K562 (cell line): ENCODE data around the gene HEATR1. TPM values are rescaled to one million over a fixed set of nuclear protein-coding genes. Genes with fewer than 3 reads are reported as not detected.

Experiments used
- ATAC-seq: fragments of 200-7000 bp; cut with Tn5 transposase; 3 replicates; pipeline ENCODE4 v1.9.1; 2020; ENCODE audit warnings: moderate library complexity
- BruUV-seq: library from RNA; stranded (reverse); fragments of 400-500 nt; replicated peaks from 2 replicates; lab custom pipeline; 2021; lab: Mats Ljungman, UMichigan
- CTCF ChIA-PET: fragments of 300-600 bp; formaldehyde crosslinking; extraction: SDS; loops from one replicate; lab custom pipeline; 2021; ENCODE audit warnings: low intra/inter-chr PET ratio; lab: Yijun Ruan, JAX
- POLR2A ChIA-PET: fragments of 300-600, 350-650 bp; sonication (Branson Sonifier 250); formaldehyde crosslinking; extraction: SDS; loops from one replicate; lab custom pipeline; 2021; ENCODE audit warnings: antibody characterized with exemption, inconsistent platforms; lab: Yijun Ruan, JAX
- DNase-seq, 4 experiments: peaks; one replicate each; pipeline versions ENCODE4 v3.0.0 to v3.0.0-alpha.2; 2011 to 2018; ENCODE audit warnings: low spot score in 3 of 4, mixed read lengths in 3 of 4; ENCODE audit errors: extremely low read depth in 1 of 4
- FAIRE-seq: peaks from 2 replicates; lab custom pipeline; 2011; peaks lifted over from hg19 to GRCh38; lab: Jason Lieb, UNC
- H2AFZ ChIP-seq: 2 replicates; pipeline ENCODE4 v1.6.0; 2011; ENCODE audit warnings: low read depth, low read length, control low read depth, inconsistent platforms
- H3K27ac ChIP-seq: fragments of 200-600 bp; 3 replicates; pipeline ENCODE4 v1.8.0; 2011; ENCODE audit warnings: low read depth, mild to moderate bottlenecking, control low read depth, inconsistent platforms, low read length, moderate library complexity, mixed read lengths; ENCODE audit errors: extremely low read depth
- H3K27me3 ChIP-seq, 2 experiments: fragments of 300-600 bp in 1 of 2; 2 replicates in 1 of 2; 3 replicates in 1 of 2; pipeline versions ENCODE4 v1.6.0 to v1.8.0; 2011; ENCODE audit warnings: inconsistent platforms in 2 of 2, low read length in 2 of 2, mild to moderate bottlenecking in 1 of 2, mixed read lengths in 1 of 2, moderate library complexity in 1 of 2; ENCODE audit not compliant: control insufficient read depth in 2 of 2, insufficient read depth in 2 of 2
- H3K36me3 ChIP-seq: fragments of 300-600 bp; 3 replicates; pipeline ENCODE4 v1.8.0; 2011; ENCODE audit warnings: mild to moderate bottlenecking, low read length, inconsistent platforms; ENCODE audit not compliant: control insufficient read depth, insufficient read depth
- H3K4me1 ChIP-seq, 2 experiments: fragments of 200-600 bp in 1 of 2; replicated peaks in 1 of 2; 2 replicates in 1 of 2; 3 replicates in 1 of 2; pipeline versions ENCODE4 v1.5.1 to v1.8.0; 2011; ENCODE audit warnings: inconsistent platforms in 2 of 2, low read length in 2 of 2, mild to moderate bottlenecking in 1 of 2, mixed read lengths in 1 of 2, moderate library complexity in 1 of 2; ENCODE audit not compliant: control insufficient read depth in 2 of 2, insufficient read depth in 2 of 2
- H3K4me2 ChIP-seq: 2 replicates; pipeline ENCODE4 v1.6.1; 2011; ENCODE audit warnings: low read length, control low read depth, inconsistent platforms, mixed read lengths; ENCODE audit not compliant: insufficient read depth
- H3K4me3 ChIP-seq: fragments of 200-600 bp; sonication (generic), shearing (Covaris generic); 2 replicates; pipeline ENCODE4 v1.5.1; 2016; ENCODE audit warnings: control low read depth, inconsistent platforms
- H3K79me2 ChIP-seq: fragments of 200-600 bp; 3 replicates; pipeline ENCODE4 v1.8.0; 2011; ENCODE audit warnings: low read length, inconsistent platforms; ENCODE audit not compliant: control insufficient read depth, insufficient read depth
- H3K9ac ChIP-seq, 2 experiments: 2 replicates each; pipeline versions ENCODE4 v1.6.0 to v1.6.1; 2011; ENCODE audit warnings: low read depth in 2 of 2, low read length in 2 of 2, control low read depth in 1 of 2, inconsistent platforms in 1 of 2, mild to moderate bottlenecking in 1 of 2, mixed read lengths in 1 of 2; ENCODE audit not compliant: insufficient read depth in 1 of 2
- H3K9me1 ChIP-seq: one replicate; pipeline ENCODE4 v1.6.0; 2011; ENCODE audit warnings: inconsistent platforms, mild to moderate bottlenecking, low read length, moderate library complexity; ENCODE audit not compliant: control insufficient read depth, insufficient read depth
- H3K9me3 ChIP-seq: replicated peaks from 2 replicates; pipeline ENCODE4 v1.5.1; 2011; ENCODE audit warnings: low read depth, low read length, inconsistent platforms; ENCODE audit not compliant: control insufficient read depth, insufficient read depth
- H4K20me1 ChIP-seq: replicated peaks from 2 replicates; pipeline ENCODE4 v1.6.1; 2011; ENCODE audit warnings: low read length, inconsistent platforms, mixed read lengths; ENCODE audit not compliant: control insufficient read depth, insufficient read depth
- ESRRB ChIP-seq: fragments of 250-450 bp; sonication (Bioruptor Pico); IDR thresholded peaks from 2 replicates; pipeline ENCODE4 v1.5.0; 2020; ENCODE audit warnings: mild to moderate bottlenecking, moderate library complexity, borderline replicate concordance
- FOXP1 ChIP-seq: sonication (generic); formaldehyde crosslinking; IDR thresholded peaks from 2 replicates; pipeline ENCODE4 v1.8.0; 2022; ENCODE audit warnings: mild to moderate bottlenecking, missing genetic modification reagents
- HDAC1 ChIP-seq, 2 experiments: fragments of 450-650 bp; IDR thresholded peaks; 2 replicates each; pipeline ENCODE4 v1.6.1; 2016 to 2017; ENCODE audit warnings: inconsistent platforms in 1 of 2, mild to moderate bottlenecking in 1 of 2, moderate library complexity in 1 of 2
- HDAC6 ChIP-seq: IDR thresholded peaks from 2 replicates; pipeline ENCODE4 v1.6.1; 2012; ENCODE audit warnings: low read depth, mild to moderate bottlenecking, control low read depth, inconsistent platforms, low read length, moderate library complexity
- MCM2 ChIP-seq: fragments of 450-650 bp; IDR thresholded peaks from 2 replicates; pipeline ENCODE4 v1.6.1; 2017; ENCODE audit warnings: low read depth, mild to moderate bottlenecking
- NCOA1 ChIP-seq: fragments of 450-650 bp; IDR thresholded peaks from 2 replicates; pipeline ENCODE4 v1.6.1; 2016; ENCODE audit warnings: low read depth
- POLR2B ChIP-seq: fragments of 450-650 bp; IDR thresholded peaks from 2 replicates; pipeline ENCODE4 v1.6.1; 2018; ENCODE audit warnings: low read depth; ENCODE audit not compliant: partially characterized antibody
- ZNF121 ChIP-seq: sonication (generic); formaldehyde crosslinking; conservative IDR thresholded peaks from 2 replicates; pipeline ENCODE4 v1.8.0; 2022; ENCODE audit warnings: missing genetic modification reagents
- ZNF232 ChIP-seq: sonication (generic); formaldehyde crosslinking; IDR thresholded peaks from 2 replicates; pipeline ENCODE4 v1.8.0; 2022; ENCODE audit warnings: mild to moderate bottlenecking, missing genetic modification reagents
- ZNF445 ChIP-seq: fragments of 250-450 bp; sonication (Bioruptor Pico); IDR thresholded peaks from 2 replicates; pipeline ENCODE4 v1.4.0; 2020; ENCODE audit warnings: low read depth, mild to moderate bottlenecking, moderate library complexity
- WGBS: fragments of 100-300 bp; shearing (Covaris generic); methylation state at CpG from one replicate; pipeline ENCODE4 v1.1.6; 2016; ENCODE audit warnings: low coverage, mixed read lengths; ENCODE audit not compliant: insufficient coverage; ENCODE audit errors: missing lambda C conversion rate; 5-methylcytosine and 5-hydroxymethylcytosine counted together
- in situ Hi-C: fragments of 300-500 bp; cut with MboI; formaldehyde crosslinking; loops from 4 replicates; pipeline ENCODE4 v1.15.0; 2018; ENCODE audit warnings: inconsistent platforms, mixed read lengths
- intact Hi-C: fragments of 100-400 bp; cut with micrococcal nuclease; formaldehyde crosslinking; loops from 2 replicates; pipeline ENCODE4 v1.14.2; 2022
- polyA plus RNA-seq, 8 experiments: library from polyadenylated mRNA; depleted of rRNA in 4 of 8; stranded (reverse) in 5 of 8; unstranded in 3 of 8; fragments of >200 nt; fragmentation: Nextera tagmentation in 2 of 8; fragmentation: Illumina TruSeq in 1 of 8; extraction: Ambion mirVana in 2 of 8; extraction: Trizol in 1 of 8; gene quantifications; 2 replicates each; pipeline versions ENCODE4 v1.2.1 to v1.2.3, GENCODE V29; 2011 to 2014; ENCODE audit warnings: inconsistent platforms in 1 of 8, missing spikeins in 1 of 8
- total RNA-seq, 7 experiments: library from RNA; depleted of rRNA in 6 of 7; stranded (reverse); fragments of >200 nt in 6 of 7; fragmentation: Illumina TruSeq in 2 of 7; extraction: Trizol in 2 of 7; gene quantifications; 2 replicates each; pipeline versions ENCODE4 v1.2.1 to v1.2.3, GENCODE V29; 2011 to 2021; ENCODE audit warnings: low replicate concordance in 1 of 7
- TF ChIP-seq, protein P1 (sequence below): fragments of 450-650 bp; formaldehyde crosslinking; IDR thresholded peaks from 2 replicates; pipeline ENCODE4 v1.4.0; 2022; ENCODE audit warnings: missing genetic modification characterization
- TF ChIP-seq, protein P2 (sequence below): fragments of 450-650 bp; IDR thresholded peaks from 2 replicates; pipeline ENCODE4 v1.7.0; 2016; ENCODE audit warnings: borderline replicate concordance
- TF ChIP-seq, protein P3 (sequence below): sonication (generic); formaldehyde crosslinking; IDR thresholded peaks from 2 replicates; pipeline ENCODE4 v1.9.0; 2022; ENCODE audit warnings: mild to moderate bottlenecking, missing genetic modification reagents
- TF ChIP-seq, protein P4 (sequence below): fragments of 450-650 bp; IDR thresholded peaks from 2 replicates; pipeline ENCODE4 v1.6.1; 2017; ENCODE audit warnings: antibody characterized with exemption, mild to moderate bottlenecking

Gene HEATR1
- total and polyA plus RNA-seq, 9 of the 15 experiments (the other 6 are each of a cell fraction or from before 2014, with no cell fraction given), result 28.3 to 108 (median 50.9) TPM

DNA sequence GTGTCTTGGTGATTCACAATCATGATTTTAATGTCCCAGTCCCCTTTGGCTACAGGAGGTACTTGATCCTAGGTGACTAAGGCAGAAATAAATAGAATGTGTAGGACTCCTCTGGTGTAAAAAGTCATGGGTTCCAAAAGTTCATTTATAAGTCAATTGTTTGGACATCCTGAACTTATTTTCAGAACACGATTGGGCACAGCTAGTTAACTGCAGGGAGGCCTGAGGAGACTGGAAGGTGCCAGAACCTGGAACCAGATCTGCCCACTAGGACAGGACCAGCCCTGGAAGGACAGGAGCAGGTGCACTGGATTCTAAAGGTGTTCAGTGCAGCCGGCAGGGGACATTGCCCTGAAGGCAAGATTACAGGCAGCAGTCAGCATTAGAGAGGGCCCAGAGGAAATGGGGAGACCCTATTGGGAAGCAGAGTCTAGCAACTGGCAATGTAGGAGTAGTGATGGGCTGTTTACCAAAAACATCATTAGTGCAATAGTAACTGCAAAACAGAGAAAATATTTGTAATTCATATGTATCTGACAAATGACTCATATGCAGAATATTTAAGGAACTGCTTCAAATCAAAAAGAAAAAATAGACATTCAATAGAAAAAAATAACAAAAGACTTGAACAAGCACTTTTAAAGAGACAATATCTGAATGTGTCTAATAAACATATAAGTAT, 23.6 kb upstream of the HEATR1 start:
- no peak for DNase-seq
- 3% methylated on average over 2 of the region's 2 CpGs for WGBS
- H3K27me3 ChIP-seq, result peaks cover 7 to 14% of the 10 kb centered on the region in 2 experiments
- FAIRE-seq, result no peak
- no peak overlapping the region for H3K4me2 ChIP-seq
- no peaks in the 10 kb centered on the region for H3K36me3 ChIP-seq
- H3K9me3 ChIP-seq, result no peaks in the 10 kb centered on the region
- no peak for ATAC-seq
- CTCF ChIA-PET, result interaction anchor here (0.7 kb wide), 1 partner anchor 19 kb away, joined by 3 read pairs; no protein-coding TSS in a partner anchor
- in situ Hi-C loops, result no loop called here
- no peaks in the 10 kb centered on the region for H4K20me1 ChIP-seq
- POLR2A ChIA-PET, result interaction anchor here (0.9 kb wide), 1 partner anchor 12 kb away, joined by 3 read pairs; no protein-coding TSS in a partner anchor
- H3K27ac ChIP-seq, result no peak overlapping the region
- H2AFZ ChIP-seq, result no peak overlapping the region
- no peaks in the 10 kb centered on the region for H3K9me1 ChIP-seq
- BruUV-seq, result no TSS peak
- intact Hi-C loops, result no loop called here
- no peak overlapping the region for H3K9ac ChIP-seq
- H3K4me1 ChIP-seq, result no peaks in the 10 kb centered on the region
- H3K79me2 ChIP-seq, result no peaks in the 10 kb centered on the region
- no peak overlapping the region for H3K4me3 ChIP-seq
- TF ChIP-seq ZNF232 (no peak), POLR2B (no peak), NCOA1 (no peak), ZNF121 (CRISPR knock-in tag) (no peak), ZNF445 (no peak), HDAC6 (no peak), ESRRB (CRISPR knock-in tag) (no peak), MCM2 (no peak), FOXP1 (CRISPR knock-in tag) (no peak), HDAC1 (IDR thresholded peaks at IDR 0.05) (no peak)
- TF ChIP-seq, protein P1, sequence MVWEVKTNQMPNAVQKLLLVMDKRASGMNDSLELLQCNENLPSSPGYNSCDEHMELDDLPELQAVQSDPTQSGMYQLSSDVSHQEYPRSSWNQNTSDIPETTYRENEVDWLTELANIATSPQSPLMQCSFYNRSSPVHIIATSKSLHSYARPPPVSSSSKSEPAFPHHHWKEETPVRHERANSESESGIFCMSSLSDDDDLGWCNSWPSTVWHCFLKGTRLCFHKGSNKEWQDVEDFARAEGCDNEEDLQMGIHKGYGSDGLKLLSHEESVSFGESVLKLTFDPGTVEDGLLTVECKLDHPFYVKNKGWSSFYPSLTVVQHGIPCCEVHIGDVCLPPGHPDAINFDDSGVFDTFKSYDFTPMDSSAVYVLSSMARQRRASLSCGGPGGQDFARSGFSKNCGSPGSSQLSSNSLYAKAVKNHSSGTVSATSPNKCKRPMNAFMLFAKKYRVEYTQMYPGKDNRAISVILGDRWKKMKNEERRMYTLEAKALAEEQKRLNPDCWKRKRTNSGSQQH (CRISPR knock-in tag), result no peak
- TF ChIP-seq, protein P2, sequence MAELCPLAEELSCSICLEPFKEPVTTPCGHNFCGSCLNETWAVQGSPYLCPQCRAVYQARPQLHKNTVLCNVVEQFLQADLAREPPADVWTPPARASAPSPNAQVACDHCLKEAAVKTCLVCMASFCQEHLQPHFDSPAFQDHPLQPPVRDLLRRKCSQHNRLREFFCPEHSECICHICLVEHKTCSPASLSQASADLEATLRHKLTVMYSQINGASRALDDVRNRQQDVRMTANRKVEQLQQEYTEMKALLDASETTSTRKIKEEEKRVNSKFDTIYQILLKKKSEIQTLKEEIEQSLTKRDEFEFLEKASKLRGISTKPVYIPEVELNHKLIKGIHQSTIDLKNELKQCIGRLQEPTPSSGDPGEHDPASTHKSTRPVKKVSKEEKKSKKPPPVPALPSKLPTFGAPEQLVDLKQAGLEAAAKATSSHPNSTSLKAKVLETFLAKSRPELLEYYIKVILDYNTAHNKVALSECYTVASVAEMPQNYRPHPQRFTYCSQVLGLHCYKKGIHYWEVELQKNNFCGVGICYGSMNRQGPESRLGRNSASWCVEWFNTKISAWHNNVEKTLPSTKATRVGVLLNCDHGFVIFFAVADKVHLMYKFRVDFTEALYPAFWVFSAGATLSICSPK, result no peak
- TF ChIP-seq, protein P3, sequence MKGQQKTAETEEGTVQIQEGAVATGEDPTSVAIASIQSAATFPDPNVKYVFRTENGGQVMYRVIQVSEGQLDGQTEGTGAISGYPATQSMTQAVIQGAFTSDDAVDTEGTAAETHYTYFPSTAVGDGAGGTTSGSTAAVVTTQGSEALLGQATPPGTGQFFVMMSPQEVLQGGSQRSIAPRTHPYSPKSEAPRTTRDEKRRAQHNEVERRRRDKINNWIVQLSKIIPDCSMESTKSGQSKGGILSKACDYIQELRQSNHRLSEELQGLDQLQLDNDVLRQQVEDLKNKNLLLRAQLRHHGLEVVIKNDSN (CRISPR knock-in tag), result no peak
- TF ChIP-seq, protein P4, sequence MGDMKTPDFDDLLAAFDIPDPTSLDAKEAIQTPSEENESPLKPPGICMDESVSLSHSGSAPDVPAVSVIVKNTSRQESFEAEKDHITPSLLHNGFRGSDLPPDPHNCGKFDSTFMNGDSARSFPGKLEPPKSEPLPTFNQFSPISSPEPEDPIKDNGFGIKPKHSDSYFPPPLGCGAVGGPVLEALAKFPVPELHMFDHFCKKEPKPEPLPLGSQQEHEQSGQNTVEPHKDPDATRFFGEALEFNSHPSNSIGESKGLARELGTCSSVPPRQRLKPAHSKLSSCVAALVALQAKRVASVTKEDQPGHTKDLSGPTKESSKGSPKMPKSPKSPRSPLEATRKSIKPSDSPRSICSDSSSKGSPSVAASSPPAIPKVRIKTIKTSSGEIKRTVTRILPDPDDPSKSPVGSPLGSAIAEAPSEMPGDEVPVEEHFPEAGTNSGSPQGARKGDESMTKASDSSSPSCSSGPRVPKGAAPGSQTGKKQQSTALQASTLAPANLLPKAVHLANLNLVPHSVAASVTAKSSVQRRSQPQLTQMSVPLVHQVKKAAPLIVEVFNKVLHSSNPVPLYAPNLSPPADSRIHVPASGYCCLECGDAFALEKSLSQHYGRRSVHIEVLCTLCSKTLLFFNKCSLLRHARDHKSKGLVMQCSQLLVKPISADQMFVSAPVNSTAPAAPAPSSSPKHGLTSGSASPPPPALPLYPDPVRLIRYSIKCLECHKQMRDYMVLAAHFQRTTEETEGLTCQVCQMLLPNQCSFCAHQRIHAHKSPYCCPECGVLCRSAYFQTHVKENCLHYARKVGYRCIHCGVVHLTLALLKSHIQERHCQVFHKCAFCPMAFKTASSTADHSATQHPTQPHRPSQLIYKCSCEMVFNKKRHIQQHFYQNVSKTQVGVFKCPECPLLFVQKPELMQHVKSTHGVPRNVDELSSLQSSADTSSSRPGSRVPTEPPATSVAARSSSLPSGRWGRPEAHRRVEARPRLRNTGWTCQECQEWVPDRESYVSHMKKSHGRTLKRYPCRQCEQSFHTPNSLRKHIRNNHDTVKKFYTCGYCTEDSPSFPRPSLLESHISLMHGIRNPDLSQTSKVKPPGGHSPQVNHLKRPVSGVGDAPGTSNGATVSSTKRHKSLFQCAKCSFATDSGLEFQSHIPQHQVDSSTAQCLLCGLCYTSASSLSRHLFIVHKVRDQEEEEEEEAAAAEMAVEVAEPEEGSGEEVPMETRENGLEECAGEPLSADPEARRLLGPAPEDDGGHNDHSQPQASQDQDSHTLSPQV, result no peak
